K562 (cell line): Measurements from ENCODE around the gene RNU6-8. TPM values are rescaled to one million over a fixed set of nuclear protein-coding genes. Genes with fewer than 3 reads are reported as not detected.

Experiments
- EHMT2 ChIP-seq: fragments of 450-650 bp; IDR thresholded peaks from 2 replicates; pipeline ENCODE4 v1.6.1; 2018; ENCODE audit warnings: antibody characterized with exemption
- ETS2 ChIP-seq: IDR thresholded peaks from 2 replicates; pipeline ENCODE4 v1.6.1; 2016; ENCODE audit warnings: borderline replicate concordance, missing genetic modification characterization, mild to moderate bottlenecking, moderate library complexity, missing compliant biosample characterization; ENCODE audit not compliant: poor library complexity, severe bottlenecking
- MBD1 ChIP-seq: fragments of 250-450 bp; sonication (Bioruptor Pico); IDR thresholded peaks from 2 replicates; pipeline ENCODE4 v1.8.0; 2022; ENCODE audit warnings: inconsistent platforms
- TCF7L2 ChIP-seq: fragments of 150-350 bp; IDR thresholded peaks from 2 replicates; pipeline ENCODE4 v1.6.1; 2016; ENCODE audit warnings: low read depth, mild to moderate bottlenecking, low read length, moderate library complexity
- ZBTB40 ChIP-seq, 2 experiments: fragments of 450-650 bp in 1 of 2; sonication (generic) in 1 of 2; formaldehyde crosslinking in 1 of 2; IDR thresholded peaks; 2 replicates each; pipeline versions ENCODE4 v1.7.1 to v1.9.0; 2016 to 2022; ENCODE audit warnings: inconsistent platforms in 1 of 2, mild to moderate bottlenecking in 1 of 2, missing genetic modification reagents in 1 of 2
- ZFP1 ChIP-seq: fragments of 450-650 bp; formaldehyde crosslinking; IDR thresholded peaks from 2 replicates; pipeline ENCODE4 v1.4.0; 2020; ENCODE audit warnings: mild to moderate bottlenecking, mixed read lengths
- ZNF143 ChIP-seq: sonication (generic); formaldehyde crosslinking; IDR thresholded peaks from 2 replicates; pipeline ENCODE4 v1.9.0; 2022; ENCODE audit warnings: mild to moderate bottlenecking, missing genetic modification reagents
- ZNF79 ChIP-seq: fragments of 250-450 bp; sonication (Bioruptor Pico); IDR thresholded peaks from 2 replicates; pipeline ENCODE4 v1.4.0; 2020; ENCODE audit warnings: low read depth, mild to moderate bottlenecking, moderate library complexity
- polyA plus RNA-seq, 8 experiments: library from polyadenylated mRNA; depleted of rRNA in 4 of 8; stranded (reverse) in 5 of 8; unstranded in 3 of 8; fragments of >200 nt; fragmentation: Nextera tagmentation in 2 of 8; fragmentation: Illumina TruSeq in 1 of 8; extraction: Ambion mirVana in 2 of 8; extraction: Trizol in 1 of 8; gene quantifications; 2 replicates each; pipeline versions ENCODE4 v1.2.1 to v1.2.3, GENCODE V29; 2011 to 2014; ENCODE audit warnings: inconsistent platforms in 1 of 8, missing spikeins in 1 of 8
- total RNA-seq, 7 experiments: library from RNA; depleted of rRNA in 6 of 7; stranded (reverse); fragments of >200 nt in 6 of 7; fragmentation: Illumina TruSeq in 2 of 7; extraction: Trizol in 2 of 7; gene quantifications; 2 replicates each; pipeline versions ENCODE4 v1.2.1 to v1.2.3, GENCODE V29; 2011 to 2021; ENCODE audit warnings: low replicate concordance in 1 of 7
- TF ChIP-seq, protein P1 (sequence below): fragments of 450-650 bp; IDR thresholded peaks from 2 replicates; pipeline ENCODE4 v1.6.1; 2017; ENCODE audit warnings: antibody characterized with exemption, mild to moderate bottlenecking
- TF ChIP-seq, protein P2 (sequence below): IDR thresholded peaks from 3 replicates; pipeline ENCODE4 v1.6.1; 2011; ENCODE audit warnings: borderline replicate concordance, mild to moderate bottlenecking; ENCODE audit not compliant: insufficient read length, insufficient read depth

RNU6-8 gene
- total and polyA plus RNA-seq, 9 of the 15 experiments (the other 6 are each of a cell fraction or from before 2014, with no cell fraction given), result not detected

GRCh38 chr14:32201816-32202490 is 1.1 kb downstream of the RNU6-8 start, which contains the start of gene RNU6-7 (continued):
- TF ChIP-seq, protein P1, sequence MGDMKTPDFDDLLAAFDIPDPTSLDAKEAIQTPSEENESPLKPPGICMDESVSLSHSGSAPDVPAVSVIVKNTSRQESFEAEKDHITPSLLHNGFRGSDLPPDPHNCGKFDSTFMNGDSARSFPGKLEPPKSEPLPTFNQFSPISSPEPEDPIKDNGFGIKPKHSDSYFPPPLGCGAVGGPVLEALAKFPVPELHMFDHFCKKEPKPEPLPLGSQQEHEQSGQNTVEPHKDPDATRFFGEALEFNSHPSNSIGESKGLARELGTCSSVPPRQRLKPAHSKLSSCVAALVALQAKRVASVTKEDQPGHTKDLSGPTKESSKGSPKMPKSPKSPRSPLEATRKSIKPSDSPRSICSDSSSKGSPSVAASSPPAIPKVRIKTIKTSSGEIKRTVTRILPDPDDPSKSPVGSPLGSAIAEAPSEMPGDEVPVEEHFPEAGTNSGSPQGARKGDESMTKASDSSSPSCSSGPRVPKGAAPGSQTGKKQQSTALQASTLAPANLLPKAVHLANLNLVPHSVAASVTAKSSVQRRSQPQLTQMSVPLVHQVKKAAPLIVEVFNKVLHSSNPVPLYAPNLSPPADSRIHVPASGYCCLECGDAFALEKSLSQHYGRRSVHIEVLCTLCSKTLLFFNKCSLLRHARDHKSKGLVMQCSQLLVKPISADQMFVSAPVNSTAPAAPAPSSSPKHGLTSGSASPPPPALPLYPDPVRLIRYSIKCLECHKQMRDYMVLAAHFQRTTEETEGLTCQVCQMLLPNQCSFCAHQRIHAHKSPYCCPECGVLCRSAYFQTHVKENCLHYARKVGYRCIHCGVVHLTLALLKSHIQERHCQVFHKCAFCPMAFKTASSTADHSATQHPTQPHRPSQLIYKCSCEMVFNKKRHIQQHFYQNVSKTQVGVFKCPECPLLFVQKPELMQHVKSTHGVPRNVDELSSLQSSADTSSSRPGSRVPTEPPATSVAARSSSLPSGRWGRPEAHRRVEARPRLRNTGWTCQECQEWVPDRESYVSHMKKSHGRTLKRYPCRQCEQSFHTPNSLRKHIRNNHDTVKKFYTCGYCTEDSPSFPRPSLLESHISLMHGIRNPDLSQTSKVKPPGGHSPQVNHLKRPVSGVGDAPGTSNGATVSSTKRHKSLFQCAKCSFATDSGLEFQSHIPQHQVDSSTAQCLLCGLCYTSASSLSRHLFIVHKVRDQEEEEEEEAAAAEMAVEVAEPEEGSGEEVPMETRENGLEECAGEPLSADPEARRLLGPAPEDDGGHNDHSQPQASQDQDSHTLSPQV, result no peak
- TF ChIP-seq TCF7L2, result no peak
- no peak for TF ChIP-seq MBD1 (CRISPR knock-in tag)
- no peak for TF ChIP-seq ZFP1 (CRISPR knock-in tag)
- peak; percentile 45; the same call in 1 of the 2 replicates for TF ChIP-seq ZBTB40 (IDR thresholded peaks at IDR 0.05)
- TF ChIP-seq ZBTB40 (CRISPR knock-in tag; IDR thresholded peaks at IDR 0.05), result no peak
- no peak for TF ChIP-seq ETS2
- TF ChIP-seq, protein P2, sequence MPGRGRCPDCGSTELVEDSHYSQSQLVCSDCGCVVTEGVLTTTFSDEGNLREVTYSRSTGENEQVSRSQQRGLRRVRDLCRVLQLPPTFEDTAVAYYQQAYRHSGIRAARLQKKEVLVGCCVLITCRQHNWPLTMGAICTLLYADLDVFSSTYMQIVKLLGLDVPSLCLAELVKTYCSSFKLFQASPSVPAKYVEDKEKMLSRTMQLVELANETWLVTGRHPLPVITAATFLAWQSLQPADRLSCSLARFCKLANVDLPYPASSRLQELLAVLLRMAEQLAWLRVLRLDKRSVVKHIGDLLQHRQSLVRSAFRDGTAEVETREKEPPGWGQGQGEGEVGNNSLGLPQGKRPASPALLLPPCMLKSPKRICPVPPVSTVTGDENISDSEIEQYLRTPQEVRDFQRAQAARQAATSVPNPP, result peak; percentile 65
- no peak for TF ChIP-seq EHMT2
- no peak for TF ChIP-seq ZNF79 (CRISPR knock-in tag)
- TF ChIP-seq ZNF143, result peak; percentile 67
